ENCODE results near the gene F11.
"Not testable (repeated sequence)": the region's sequence is repeated elsewhere in the genome, so short reads cannot be mapped to it uniquely, and the experiment has no call there.

The F11 gene

GRCh38 chr4:186298031-186298647 is 32.1 kb downstream of the F11 start:
- FAIRE-seq: no peak
- DNase-seq (ENCODE audit: low spot score): no peak

GRCh38 chr4:186299291-186299690 is 33.3 kb downstream of the F11 start:
- FAIRE-seq (no peak), DNase-seq (ENCODE audit: low spot score) (no peak)

GRCh38 chr4:186300659-186301390 is 34.8 kb downstream of the F11 start:
- FAIRE-seq (no peak), DNase-seq (ENCODE audit: low spot score) (no peak)

GRCh38 chr4:186304216-186304615 is 38.2 kb downstream of the F11 start:
- FAIRE-seq (no peak), DNase-seq (ENCODE audit: low spot score) (no peak)

GRCh38 chr4:186304866-186305505 is 39.0 kb downstream of the F11 start:
- DNase-seq (ENCODE audit: low spot score) (no peak), FAIRE-seq (no peak)

- FAIRE-seq: no peak
- DNase-seq (ENCODE audit: low spot score): no peak
These were observed 41.5 kb downstream of the F11 start for GRCh38 chr4:186307497-186307896.

- no peak for FAIRE-seq
- no peak for DNase-seq (ENCODE audit: low spot score)
These were observed 41.9 kb downstream of the F11 start for GRCh38 chr4:186307916-186308315.

GRCh38 chr4:186318481-186318880 is 52.5 kb downstream of the F11 start:
- no peak for DNase-seq (ENCODE audit: low spot score)
- no peak for FAIRE-seq

GRCh38 chr4:186324660-186325059 is 58.7 kb downstream of the F11 start:
- DNase-seq (ENCODE audit: low spot score); FAIRE-seq: not testable (repeated sequence)

- no peak for DNase-seq (ENCODE audit: low spot score)
- no peak for FAIRE-seq
These were observed 60.4 kb downstream of the F11 start for GRCh38 chr4:186326391-186326790.

- DNase-seq (ENCODE audit: low spot score): no peak
- no peak for FAIRE-seq
These were observed 63.4 kb downstream of the F11 start for GRCh38 chr4:186329372-186329771.

GRCh38 chr4:186330368-186330767 is 64.4 kb downstream of the F11 start:
- DNase-seq (ENCODE audit: low spot score) (no peak), FAIRE-seq (no peak)

GRCh38 chr4:186335793-186336192 is 69.8 kb downstream of the F11 start:
- no peak for FAIRE-seq

More at GRCh38 chr4:186335793-186336192, 69.8 kb downstream of the F11 start:
- DNase-seq (ENCODE audit: low spot score): no peak
